GM18508 (cell line): ENCODE measurements around the gene TMEM9.
"Not testable (repeated sequence)": the region's sequence is repeated elsewhere in the genome, so short reads cannot be mapped to it uniquely, and the experiment has no call there.

ENCODE experiments used
- ATAC-seq: cut with Tn5 transposase; IDR thresholded peaks from one replicate; pipeline ENCODE4 v1.9.1; 2021; ENCODE audit warnings: moderate number of reproducible peaks; ENCODE audit not compliant: insufficient read depth, unreplicated experiment

The TMEM9 gene

GRCh38 chr1:201175820-201176500 lies 21.7 kb upstream of the TMEM9 start:
- no peak for ATAC-seq

- no peak for ATAC-seq
Measured at GRCh38 chr1:201173736-201174135, 19.5 kb upstream of the TMEM9 start.

- no peak for ATAC-seq
Measured at GRCh38 chr1:201172999-201173610, 18.8 kb upstream of the TMEM9 start.

- ATAC-seq, result no peak
Measured at GRCh38 chr1:201172326-201172725, 18.1 kb upstream of the TMEM9 start.

- peak; percentile 28 for ATAC-seq
Measured at GRCh38 chr1:201171063-201172036, 17.1 kb upstream of the TMEM9 start.

- ATAC-seq, result peak; percentile 76
Measured at GRCh38 chr1:201170533-201171062, 16.3 kb upstream of the TMEM9 start.

- ATAC-seq, result no peak
Measured at GRCh38 chr1:201169971-201170532, 15.8 kb upstream of the TMEM9 start.

- ATAC-seq, result no peak
Measured at GRCh38 chr1:201169203-201169602, 14.9 kb upstream of the TMEM9 start.

- no peak for ATAC-seq
Measured at GRCh38 chr1:201167041-201167991, 13.0 kb upstream of the TMEM9 start.

- no peak for ATAC-seq
Measured at GRCh38 chr1:201164645-201165044, 10.4 kb upstream of the TMEM9 start.

GRCh38 chr1:201163707-201164106 lies 9.4 kb upstream of the TMEM9 start:
- ATAC-seq, result no peak

- ATAC-seq, result not testable (repeated sequence)
Measured at GRCh38 chr1:201163036-201163435, 8.8 kb upstream of the TMEM9 start.

GRCh38 chr1:201157949-201158348 lies 3.7 kb upstream of the TMEM9 start:
- ATAC-seq, result no peak

- no peak for ATAC-seq
Measured at GRCh38 chr1:201156819-201157218, 2.5 kb upstream of the TMEM9 start.

- ATAC-seq, result no peak
Measured at GRCh38 chr1:201156346-201156745, 2.1 kb upstream of the TMEM9 start.

- ATAC-seq, result no peak
Measured at GRCh38 chr1:201155354-201155753, 1.1 kb upstream of the TMEM9 start.

GRCh38 chr1:201153474-201154388 lies 543 bp downstream of the TMEM9 start:
- peak; percentile 22 for ATAC-seq

GRCh38 chr1:201149400-201149799 lies 4.9 kb downstream of the TMEM9 start:
- ATAC-seq, result no peak
